ENCODE data around the gene TOP1. TPM values are rescaled to one million over a fixed set of nuclear protein-coding genes. Genes with fewer than 3 reads are reported as not detected.
A peak's percentile ranks its signal among the peaks of the same experiment; 100 is the strongest.

TOP1 gene
- polyA plus RNA-seq, 4 donors = 46.2 to 74.3 (median 69.8) TPM

DNA sequence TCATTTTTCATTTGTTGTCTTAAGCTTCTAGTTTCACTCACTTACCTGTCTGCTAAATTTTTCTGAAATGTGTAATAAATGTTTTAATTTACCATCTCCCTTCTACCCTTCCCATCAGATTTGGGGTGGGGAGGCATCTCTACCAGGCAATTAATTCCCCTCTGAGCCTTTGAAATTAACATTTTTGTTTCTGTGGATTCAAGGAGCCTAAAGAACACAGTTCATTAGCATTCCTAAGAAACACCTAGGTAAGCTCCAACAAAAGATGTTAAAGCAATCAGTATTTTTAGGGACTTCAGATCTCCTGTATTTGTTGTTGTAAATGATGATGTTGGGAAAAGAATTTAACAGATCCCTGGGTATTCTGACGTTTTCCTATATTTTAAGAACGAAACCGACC is 6.6 kb downstream of the TOP1 start:
- H3K9me3 ChIP-seq (ENCODE audit: control insufficient read depth in 2 of 2, insufficient read depth in 1 of 2, low read depth in 1 of 2, low read length in 1 of 2) = no peaks in the 10 kb centered on the region
- no peak overlapping the region for H3K27ac ChIP-seq (ENCODE audit: low read depth in 1 of 3, low read length in 2 of 3)
- H3K27me3 ChIP-seq (ENCODE audit: control insufficient read depth in 3 of 3, insufficient read depth in 3 of 3, low read length in 3 of 3) = no peaks in the 10 kb centered on the region
- no peak for FAIRE-seq
- H3K4me3 ChIP-seq (ENCODE audit: low read depth in 1 of 3, low read length in 3 of 3) = no peak overlapping the region
- WGBS, 3 donors = 88 to 93% (median 89%) methylated on average over 3 of the region's 3 CpGs
- peaks cover 10 to 44% (median 29%) of the 10 kb centered on the region in 3 donors for H3K4me1 ChIP-seq (ENCODE audit: control insufficient read depth in 3 of 3, insufficient read depth in 2 of 3, low read depth in 1 of 3, low read length in 2 of 3)
- DNase-seq = no peak
- H3K36me3 ChIP-seq (ENCODE audit: control insufficient read depth in 3 of 3, insufficient read depth in 2 of 3, low read depth in 1 of 3, low read length in 3 of 3) = peaks cover 0 to 4% (median 0%) of the 10 kb centered on the region in 3 donors

DNA sequence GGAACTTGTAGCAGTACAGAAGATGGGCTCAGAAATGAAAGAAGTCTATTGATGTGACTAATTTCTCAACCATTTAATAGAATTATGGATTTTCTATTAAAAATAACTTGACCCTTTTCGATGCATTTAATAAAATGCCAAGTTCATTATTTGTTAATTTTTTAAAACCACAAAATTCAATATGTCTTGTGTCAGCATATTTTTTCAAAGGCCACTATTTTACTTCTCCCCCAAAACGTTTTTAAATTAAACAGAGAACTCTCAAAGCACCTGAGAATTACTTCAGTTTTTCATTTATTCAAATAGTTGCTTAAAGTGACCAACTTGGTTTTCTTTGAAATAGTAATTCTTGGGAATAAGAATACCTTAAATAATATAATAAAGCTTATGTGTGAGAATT is 8.6 kb downstream of the TOP1 start:
- WGBS, 3 donors = 65 to 68% (median 65%) methylated on average over 2 of the region's 2 CpGs
- no peak overlapping the region for H3K4me3 ChIP-seq (ENCODE audit: low read depth in 1 of 3, low read length in 3 of 3)

DNA sequence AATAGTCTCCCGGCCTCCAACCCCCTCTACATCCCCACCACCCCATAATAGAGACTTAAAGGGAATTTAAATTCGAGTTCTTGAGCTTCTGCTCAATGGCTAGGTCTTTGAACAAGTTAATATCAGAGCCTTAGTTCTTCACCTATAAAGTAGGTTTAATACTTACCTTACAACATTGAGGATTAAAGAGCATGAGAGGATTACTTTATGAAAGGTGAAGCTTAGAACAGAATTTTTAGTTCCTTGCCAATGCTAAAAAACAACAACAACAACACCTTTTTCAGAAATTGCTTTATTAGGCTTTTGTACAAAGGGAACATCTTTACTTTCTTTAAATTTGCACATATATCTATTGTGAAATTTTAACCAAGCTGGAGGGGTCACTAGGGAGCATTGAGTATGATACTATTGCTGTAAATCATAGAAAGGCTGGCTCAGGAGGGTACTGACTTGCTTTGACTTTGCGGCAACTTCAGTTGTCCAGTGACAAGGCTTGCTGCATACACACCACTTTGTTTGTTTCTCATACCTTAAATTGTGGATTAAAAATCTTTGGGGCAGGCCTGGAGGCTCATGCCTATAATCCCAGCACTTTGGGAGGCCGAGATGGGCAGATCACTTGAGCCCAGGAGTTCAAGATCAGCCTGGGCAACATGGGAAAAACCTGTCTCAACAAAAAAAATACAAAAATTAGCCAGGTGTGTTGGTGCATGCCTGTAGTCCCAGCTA is 9.7 kb downstream of the TOP1 start:
- no peaks in the 10 kb centered on the region for H3K27me3 ChIP-seq (ENCODE audit: control insufficient read depth in 3 of 3, insufficient read depth in 3 of 3, low read length in 3 of 3)
- no peaks in the 10 kb centered on the region for H3K9me3 ChIP-seq (ENCODE audit: control insufficient read depth in 2 of 2, insufficient read depth in 1 of 2, low read depth in 1 of 2, low read length in 1 of 2)
- peaks cover 14 to 21% (median 15%) of the 10 kb centered on the region in 3 donors for H3K4me1 ChIP-seq (ENCODE audit: control insufficient read depth in 3 of 3, insufficient read depth in 2 of 3, low read depth in 1 of 3, low read length in 2 of 3)
- H3K27ac ChIP-seq (ENCODE audit: low read depth in 1 of 3, low read length in 2 of 3) = peak overlapping the region; percentile 1 to 83 (median 66)
- FAIRE-seq = no peak
- no peak overlapping the region for H3K4me3 ChIP-seq (ENCODE audit: low read depth in 1 of 3, low read length in 3 of 3)
- peaks cover 0 to 7% (median 0%) of the 10 kb centered on the region in 3 donors for H3K36me3 ChIP-seq (ENCODE audit: control insufficient read depth in 3 of 3, insufficient read depth in 2 of 3, low read depth in 1 of 3, low read length in 3 of 3)
- WGBS, 3 donors = 52 to 68% (median 62%) methylated on average over 4 of the region's 4 CpGs
- peak in 1 of 2 donors; percentile 24 for DNase-seq

More for the DNA sequence above, 8.6 kb downstream of the TOP1 start:
- no peaks in the 10 kb centered on the region for H3K27me3 ChIP-seq (ENCODE audit: control insufficient read depth in 3 of 3, insufficient read depth in 3 of 3, low read length in 3 of 3)
- peak overlapping the region in 1 of 3 donors; percentile 83 for H3K27ac ChIP-seq (ENCODE audit: low read depth in 1 of 3, low read length in 2 of 3)
- peaks cover 0 to 7% (median 0%) of the 10 kb centered on the region in 3 donors for H3K36me3 ChIP-seq (ENCODE audit: control insufficient read depth in 3 of 3, insufficient read depth in 2 of 3, low read depth in 1 of 3, low read length in 3 of 3)
- no peak for FAIRE-seq
- H3K9me3 ChIP-seq (ENCODE audit: control insufficient read depth in 2 of 2, insufficient read depth in 1 of 2, low read depth in 1 of 2, low read length in 1 of 2) = no peaks in the 10 kb centered on the region
- DNase-seq = no peak
- H3K4me1 ChIP-seq (ENCODE audit: control insufficient read depth in 3 of 3, insufficient read depth in 2 of 3, low read depth in 1 of 3, low read length in 2 of 3) = peaks cover 15 to 28% (median 22%) of the 10 kb centered on the region in 3 donors

DNA sequence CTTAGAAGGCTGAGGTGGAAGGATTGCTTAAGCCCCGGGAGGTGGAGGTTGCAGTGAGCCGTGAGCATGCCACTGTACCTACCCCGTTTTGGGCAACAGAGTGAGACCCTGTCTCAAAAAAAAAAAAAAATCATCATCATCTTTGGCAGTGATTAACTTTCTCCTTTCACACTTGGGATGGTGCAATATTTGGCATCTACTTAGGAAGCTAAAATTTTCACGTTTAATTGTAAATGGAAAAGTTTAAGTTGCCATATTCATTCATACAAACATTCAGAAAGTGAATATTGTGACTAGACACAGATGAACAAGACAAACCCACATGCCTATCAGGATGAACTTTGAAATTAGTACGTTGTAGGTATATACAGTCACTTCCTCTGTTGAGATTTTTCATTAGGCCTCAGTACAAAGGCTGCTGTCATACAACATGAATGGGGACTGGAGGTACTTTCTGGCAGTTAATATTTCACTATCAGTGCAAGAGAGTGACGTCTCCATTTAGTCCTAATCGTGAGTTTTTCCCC is 10.3 kb downstream of the TOP1 start:
- WGBS, 3 donors = 10 to 60% (median 29%) methylated on average over 7 of the region's 7 CpGs
- peak; percentile 82 to 93 for DNase-seq
- FAIRE-seq = no peak
- H3K27me3 ChIP-seq (ENCODE audit: control insufficient read depth in 3 of 3, insufficient read depth in 3 of 3, low read length in 3 of 3) = no peaks in the 10 kb centered on the region
- H3K27ac ChIP-seq (ENCODE audit: low read depth in 1 of 3, low read length in 2 of 3) = peak overlapping the region in 2 of 3 donors; percentile 67 to 83
- H3K36me3 ChIP-seq (ENCODE audit: control insufficient read depth in 3 of 3, insufficient read depth in 2 of 3, low read depth in 1 of 3, low read length in 3 of 3) = peaks cover 0 to 10% (median 0%) of the 10 kb centered on the region in 3 donors
- H3K4me3 ChIP-seq (ENCODE audit: low read depth in 1 of 3, low read length in 3 of 3) = no peak overlapping the region
- H3K4me1 ChIP-seq (ENCODE audit: control insufficient read depth in 3 of 3, insufficient read depth in 2 of 3, low read depth in 1 of 3, low read length in 2 of 3) = peaks cover 14 to 21% (median 15%) of the 10 kb centered on the region in 3 donors
- H3K9me3 ChIP-seq (ENCODE audit: control insufficient read depth in 2 of 2, insufficient read depth in 1 of 2, low read depth in 1 of 2, low read length in 1 of 2) = no peaks in the 10 kb centered on the region

DNA sequence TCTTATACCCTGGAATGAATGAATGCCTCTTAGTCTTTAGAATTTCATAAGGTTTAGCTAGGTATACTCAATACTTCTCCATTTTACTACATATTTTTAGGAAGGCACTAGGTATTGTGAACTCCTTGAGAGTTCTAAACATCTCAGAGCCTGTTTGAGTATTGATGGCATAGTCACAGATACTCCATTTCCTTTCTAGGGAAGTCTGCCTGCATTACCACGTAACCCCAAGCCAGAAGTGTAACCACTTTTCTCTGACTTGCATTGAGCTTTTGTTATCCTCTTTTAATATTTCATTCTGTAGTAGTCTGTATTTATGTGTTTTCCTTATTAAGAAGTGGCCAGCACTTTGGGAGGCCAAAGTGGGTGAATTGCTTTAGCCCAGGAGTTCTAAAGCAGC is 12.2 kb downstream of the TOP1 start:
- Histone ChIP-seq H3K27me3 (ENCODE audit: control insufficient read depth in 3 of 3, insufficient read depth in 3 of 3, low read length in 3 of 3) (no peaks in the 10 kb centered on the region), H3K9me3 (ENCODE audit: control insufficient read depth in 2 of 2, insufficient read depth in 1 of 2, low read depth in 1 of 2, low read length in 1 of 2) (no peaks in the 10 kb centered on the region), H3K4me3 (ENCODE audit: low read depth in 1 of 3, low read length in 3 of 3) (no peak overlapping the region), H3K27ac (ENCODE audit: low read depth in 1 of 3, low read length in 2 of 3) (no peak overlapping the region), H3K36me3 (ENCODE audit: control insufficient read depth in 3 of 3, insufficient read depth in 2 of 3, low read depth in 1 of 3, low read length in 3 of 3) (peaks cover 0 to 6% (median 2%) of the 10 kb centered on the region in 3 donors), H3K4me1 (ENCODE audit: control insufficient read depth in 3 of 3, insufficient read depth in 2 of 3, low read depth in 1 of 3, low read length in 2 of 3) (peaks cover 7 to 18% (median 12%) of the 10 kb centered on the region in 3 donors)
- no peak for DNase-seq
- FAIRE-seq = no peak
- WGBS, 3 donors = 59 to 79% (median 76%) methylated on average over 1 of the region's 1 CpG

DNA sequence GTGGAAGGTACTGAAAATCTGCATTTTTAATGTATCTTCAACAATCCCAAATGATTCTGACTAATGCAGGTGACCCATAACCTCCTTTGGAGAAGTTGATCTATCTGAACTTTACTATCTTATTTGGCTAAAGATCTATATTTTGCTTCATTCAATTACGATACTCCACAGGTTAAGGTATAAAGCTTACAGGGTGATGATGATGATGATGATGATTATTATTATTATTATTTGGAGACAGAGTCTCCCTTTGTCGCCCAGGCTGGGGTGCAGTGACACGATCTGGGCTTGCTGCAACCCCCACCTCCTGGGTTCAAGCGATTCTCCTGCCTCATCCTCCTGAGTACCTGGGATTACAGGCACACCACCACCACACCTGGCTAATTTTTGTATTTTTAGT is 13.1 kb downstream of the TOP1 start:
- Histone ChIP-seq H3K4me1 (ENCODE audit: control insufficient read depth in 3 of 3, insufficient read depth in 2 of 3, low read depth in 1 of 3, low read length in 2 of 3) (peaks cover 10 to 26% (median 15%) of the 10 kb centered on the region in 3 donors), H3K27me3 (ENCODE audit: control insufficient read depth in 3 of 3, insufficient read depth in 3 of 3, low read length in 3 of 3) (no peaks in the 10 kb centered on the region), H3K9me3 (ENCODE audit: control insufficient read depth in 2 of 2, insufficient read depth in 1 of 2, low read depth in 1 of 2, low read length in 1 of 2) (no peaks in the 10 kb centered on the region), H3K36me3 (ENCODE audit: control insufficient read depth in 3 of 3, insufficient read depth in 2 of 3, low read depth in 1 of 3, low read length in 3 of 3) (peaks cover 0 to 6% (median 2%) of the 10 kb centered on the region in 3 donors), H3K4me3 (ENCODE audit: low read depth in 1 of 3, low read length in 3 of 3) (no peak overlapping the region), H3K27ac (ENCODE audit: low read depth in 1 of 3, low read length in 2 of 3) (no peak overlapping the region)
- FAIRE-seq = no peak
- DNase-seq = no peak
- 76 to 91% (median 81%) methylated on average over 4 of the region's 4 CpGs for WGBS, 3 donors

DNA sequence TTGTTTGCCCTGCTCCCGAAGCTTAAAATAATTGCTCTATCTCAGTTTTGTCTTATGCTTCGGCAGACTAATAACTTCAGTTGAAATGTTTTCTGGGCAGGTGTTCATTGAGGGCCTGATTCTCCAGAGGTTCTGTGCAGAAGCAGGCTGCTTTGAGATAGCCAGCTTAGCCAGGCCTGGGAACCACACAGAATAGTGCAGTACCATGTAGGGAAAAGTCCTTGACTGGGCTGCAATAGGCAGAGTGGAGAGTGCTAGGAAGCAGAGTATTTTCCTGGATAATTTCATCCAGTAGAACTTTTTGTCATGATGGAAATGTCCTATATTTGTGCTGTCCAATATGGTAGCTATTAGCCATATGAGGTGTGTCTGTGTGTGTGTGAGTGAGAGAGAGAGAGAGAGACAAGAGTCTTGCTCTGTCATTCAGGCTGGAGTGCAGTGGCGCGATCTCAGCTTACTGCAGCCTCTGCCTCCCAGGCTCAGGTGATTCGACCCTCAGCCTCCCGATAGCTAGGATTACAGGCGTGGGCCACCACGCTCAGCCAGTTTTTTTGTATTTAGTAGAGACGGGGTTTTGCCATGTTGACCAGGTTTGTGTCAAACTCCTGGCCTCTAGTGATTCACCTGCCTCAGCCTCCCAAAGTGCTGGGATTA is 15.9 kb downstream of the TOP1 start:
- DNase-seq (no peak), FAIRE-seq (no peak)
- peaks cover 18 to 35% (median 28%) of the 10 kb centered on the region in 3 donors for H3K4me1 ChIP-seq (ENCODE audit: control insufficient read depth in 3 of 3, insufficient read depth in 2 of 3, low read depth in 1 of 3, low read length in 2 of 3)
- no peaks in the 10 kb centered on the region for H3K27me3 ChIP-seq (ENCODE audit: control insufficient read depth in 3 of 3, insufficient read depth in 3 of 3, low read length in 3 of 3)
- H3K4me3 ChIP-seq (ENCODE audit: low read depth in 1 of 3, low read length in 3 of 3) = no peak overlapping the region
- H3K9me3 ChIP-seq (ENCODE audit: control insufficient read depth in 2 of 2, insufficient read depth in 1 of 2, low read depth in 1 of 2, low read length in 1 of 2) = no peaks in the 10 kb centered on the region
- H3K36me3 ChIP-seq (ENCODE audit: control insufficient read depth in 3 of 3, insufficient read depth in 2 of 3, low read depth in 1 of 3, low read length in 3 of 3) = peaks cover 0 to 6% (median 2%) of the 10 kb centered on the region in 3 donors
- no peak overlapping the region for H3K27ac ChIP-seq (ENCODE audit: low read depth in 1 of 3, low read length in 2 of 3)
- WGBS, 3 donors = 84 to 95% (median 94%) methylated on average over 9 of the region's 9 CpGs

DNA sequence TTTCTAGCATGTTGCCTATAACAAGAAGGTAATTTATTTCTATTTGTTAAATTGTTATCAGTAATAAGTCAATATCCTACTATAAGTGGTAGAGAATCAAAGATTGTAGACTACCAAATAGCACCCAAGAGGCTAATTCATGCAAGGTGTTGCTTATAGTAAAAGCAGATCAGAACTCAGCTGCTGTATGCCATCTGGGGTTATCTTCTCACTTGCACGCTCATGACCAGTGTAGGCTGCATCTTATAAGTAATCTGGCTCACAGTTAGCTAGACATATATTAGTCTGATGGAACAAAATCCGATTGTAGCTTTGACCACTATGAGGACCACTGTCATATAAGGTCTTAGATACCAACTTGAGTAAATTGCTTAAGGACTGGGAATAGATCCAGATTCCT is 17.0 kb downstream of the TOP1 start:
- H3K27ac ChIP-seq (ENCODE audit: low read depth in 1 of 3, low read length in 2 of 3) = no peak overlapping the region
- peaks cover 0 to 6% (median 2%) of the 10 kb centered on the region in 3 donors for H3K36me3 ChIP-seq (ENCODE audit: control insufficient read depth in 3 of 3, insufficient read depth in 2 of 3, low read depth in 1 of 3, low read length in 3 of 3)
- DNase-seq (no peak), FAIRE-seq (no peak)
- H3K4me1 ChIP-seq (ENCODE audit: control insufficient read depth in 3 of 3, insufficient read depth in 2 of 3, low read depth in 1 of 3, low read length in 2 of 3) = peaks cover 19 to 38% (median 37%) of the 10 kb centered on the region in 3 donors
- H3K27me3 ChIP-seq (ENCODE audit: control insufficient read depth in 3 of 3, insufficient read depth in 3 of 3, low read length in 3 of 3) = no peaks in the 10 kb centered on the region
- no peaks in the 10 kb centered on the region for H3K9me3 ChIP-seq (ENCODE audit: control insufficient read depth in 2 of 2, insufficient read depth in 1 of 2, low read depth in 1 of 2, low read length in 1 of 2)
- no peak overlapping the region for H3K4me3 ChIP-seq (ENCODE audit: low read depth in 1 of 3, low read length in 3 of 3)
- 86 to 90% (median 87%) methylated on average over 2 of the region's 2 CpGs for WGBS, 3 donors
